Glomerular endothelial cell (primary cell): Measurements from ENCODE around the gene SLC9A7. TPM values are rescaled to one million over a fixed set of nuclear protein-coding genes. Genes with fewer than 3 reads are reported as not detected.

Source experiments
- total RNA-seq: library from RNA; depleted of rRNA; stranded (reverse); fragments of >200 nt; gene quantifications from 2 replicates; pipeline ENCODE4 v1.2.3, GENCODE V29; 2015

The SLC9A7 gene
- total RNA-seq, 1 donor from 2014 or later, result 7.1 TPM

Other genes starting within 250 kb of the SLC9A7 start
- gene ZNF674, start 213.7 kb downstream of the SLC9A7 start, total RNA-seq, result 6.1 and 7.1 TPM in 2 replicates
- gene CHST7, start 185.4 kb downstream of the SLC9A7 start, total RNA-seq, result 33.1 and 35.4 TPM in 2 replicates
- gene RP2, start 77.9 kb upstream of the SLC9A7 start, total RNA-seq, result 18.6 and 29.1 TPM in 2 replicates
- 9.9 and 10.5 TPM in 2 replicates for gene JADE3, start 153.3 kb upstream of the SLC9A7 start, total RNA-seq